ENCODE measurements around the gene FBXL7. TPM values are rescaled to one million over a fixed set of nuclear protein-coding genes. Genes with fewer than 3 reads are reported as not detected.

FBXL7 gene
- total RNA-seq, 1 experiment from 2014 or later, result 5.0 TPM

DNA sequence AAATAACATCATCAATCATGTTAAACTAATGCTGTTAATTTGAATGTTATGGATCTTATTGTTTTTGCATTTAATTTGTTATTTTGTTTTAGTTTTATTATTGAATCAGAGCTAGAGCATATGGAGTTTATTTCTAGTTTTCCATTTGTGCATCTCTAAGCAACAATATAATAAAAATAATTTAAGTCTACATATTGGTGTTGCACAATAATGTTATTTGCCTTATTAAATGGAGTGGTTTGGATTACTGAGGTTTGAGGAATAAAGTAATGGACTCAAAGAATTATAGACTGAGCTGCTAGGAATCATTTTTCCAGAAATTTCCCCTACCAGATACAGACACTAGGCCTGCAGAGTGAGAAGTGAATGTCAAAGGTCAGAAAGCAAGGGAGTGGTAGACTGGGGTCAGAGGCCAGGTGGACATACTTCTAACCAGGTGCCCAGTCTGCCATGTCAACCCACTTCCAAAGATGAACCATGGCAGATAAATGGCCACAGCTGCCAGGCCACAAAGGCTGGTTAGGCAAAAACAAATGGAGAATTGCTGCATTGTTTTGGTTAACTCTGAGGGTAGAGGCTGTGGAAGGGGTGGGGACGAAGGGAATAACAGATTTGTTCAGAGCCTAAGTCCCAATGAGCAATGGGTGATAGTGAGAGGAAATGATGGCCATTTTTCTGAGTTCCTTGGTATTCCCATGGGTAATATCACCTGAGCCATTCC, 113.1 kb downstream of the FBXL7 start:
- no peak for DNase-seq (ENCODE audit: low spot score)

DNA sequence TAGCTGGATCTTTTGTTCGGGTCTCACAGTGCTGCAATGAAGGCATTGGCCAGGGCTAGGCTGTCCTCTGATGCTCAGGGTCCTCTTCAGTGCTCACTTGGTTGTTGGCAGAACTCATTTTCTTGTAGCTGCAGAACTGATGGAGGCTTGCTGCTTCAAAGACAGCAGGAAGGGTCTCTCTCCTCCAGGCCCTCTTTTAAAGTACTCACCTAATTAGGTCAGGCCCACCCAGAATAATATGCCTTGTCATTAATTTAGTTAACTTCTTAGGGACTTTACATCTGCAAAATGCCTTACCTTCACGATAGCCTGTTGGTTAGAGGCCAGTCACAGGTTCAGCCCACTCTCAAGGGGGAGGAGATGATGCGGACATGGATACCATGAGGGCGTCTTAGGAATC, 114.7 kb downstream of the FBXL7 start:
- DNase-seq (ENCODE audit: low spot score), result no peak

DNA sequence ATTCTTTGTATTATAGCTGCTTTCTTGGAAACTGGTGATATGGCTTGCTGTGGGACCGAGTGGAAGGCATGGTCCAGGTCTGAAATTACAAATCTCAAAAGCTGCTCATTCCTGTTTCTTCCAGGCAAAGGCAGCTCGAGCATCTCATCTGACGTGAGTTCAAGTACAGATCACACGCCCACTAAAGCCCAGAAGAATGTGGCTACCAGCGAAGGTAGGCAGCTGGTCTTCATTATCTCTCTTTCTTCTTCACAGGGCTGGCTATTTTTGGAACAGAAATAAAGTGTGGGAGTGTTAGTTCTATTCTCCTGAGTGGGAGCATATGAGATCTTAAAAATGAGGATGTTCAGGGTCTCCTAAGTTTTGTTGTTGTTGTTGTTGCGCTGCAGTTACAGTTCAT, 115.9 kb downstream of the FBXL7 start:
- DNase-seq (ENCODE audit: low spot score), result no peak

DNA sequence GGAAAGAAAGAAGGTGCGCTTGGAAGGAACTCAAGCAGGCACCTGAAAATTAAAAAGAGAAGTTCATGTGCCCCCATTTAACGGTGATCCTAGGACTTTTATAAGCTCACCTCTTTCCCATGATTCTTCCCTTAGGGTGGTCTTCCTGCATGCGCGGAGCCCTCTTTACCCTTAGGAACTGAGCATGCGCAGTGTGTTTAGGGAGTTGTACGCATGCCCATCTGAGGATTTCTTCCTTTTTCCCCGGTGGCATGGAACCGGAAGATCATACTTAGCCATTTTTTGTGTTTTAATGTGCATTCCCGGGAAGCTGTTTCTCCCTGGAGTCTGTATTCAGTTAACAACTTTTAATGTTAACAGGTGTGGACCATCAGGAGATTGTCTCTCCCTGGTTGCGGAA, 119.0 kb downstream of the FBXL7 start:
- DNase-seq (ENCODE audit: low spot score), result no peak

DNA sequence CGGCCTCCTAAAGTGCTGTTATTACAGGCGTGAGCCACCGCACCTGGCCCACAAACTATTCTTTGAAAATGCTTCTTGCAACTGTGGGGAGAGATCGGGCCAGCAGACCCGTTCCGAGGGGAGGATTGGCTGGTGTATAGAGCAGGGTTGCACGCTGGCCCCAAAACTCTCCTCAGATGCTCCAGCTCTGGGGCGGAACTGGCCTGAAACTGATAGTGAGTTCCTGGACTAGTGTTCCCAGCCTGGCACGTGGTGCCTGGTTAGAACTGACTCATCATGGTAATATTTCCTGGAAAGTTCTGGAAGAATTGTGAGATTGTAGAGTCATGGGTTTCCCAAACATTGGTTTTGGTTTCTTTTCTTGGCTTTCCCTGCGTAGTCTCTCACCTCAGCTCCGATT, 120.5 kb downstream of the FBXL7 start:
- peak; percentile 79 for DNase-seq (ENCODE audit: low spot score)

DNA sequence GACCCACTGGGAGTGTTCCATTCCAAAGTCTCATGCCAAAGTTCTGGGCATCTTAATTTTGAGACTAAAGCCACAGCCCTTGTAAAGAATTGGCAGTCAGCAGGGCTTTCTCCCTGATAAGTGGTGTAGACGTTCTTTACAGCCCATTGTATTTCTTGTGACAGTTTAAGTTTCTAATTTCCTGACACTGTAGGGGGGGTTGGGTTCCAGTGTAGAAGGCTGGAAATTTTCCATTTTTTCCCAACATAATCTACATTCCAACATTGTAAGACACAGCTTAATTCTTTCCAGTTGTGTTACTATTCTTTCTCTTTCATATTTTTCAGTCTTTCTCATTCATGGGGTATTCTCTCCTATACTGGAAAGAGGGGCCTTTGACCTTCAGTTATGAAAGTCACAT, 121.1 kb downstream of the FBXL7 start:
- no peak for DNase-seq (ENCODE audit: low spot score)

DNA sequence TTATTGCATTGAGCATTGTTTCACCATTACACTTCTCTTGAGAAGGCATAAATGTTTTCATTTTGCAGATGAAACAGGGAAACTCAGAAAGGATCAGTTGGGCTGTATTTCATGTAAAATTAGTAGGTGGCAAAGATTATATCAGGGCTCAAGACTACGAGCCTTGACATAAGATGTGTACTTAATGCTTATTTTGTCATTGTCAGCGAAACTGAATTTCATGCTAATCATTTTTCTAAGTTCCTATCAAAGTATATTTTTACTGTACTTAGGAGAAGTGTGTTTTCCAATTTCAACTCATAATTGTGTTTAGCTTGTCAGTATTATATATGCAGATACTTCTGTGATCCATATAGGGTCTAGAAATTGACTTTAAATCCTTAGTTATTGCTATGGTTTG, 123.8 kb downstream of the FBXL7 start:
- DNase-seq (ENCODE audit: low spot score), result no peak

DNA sequence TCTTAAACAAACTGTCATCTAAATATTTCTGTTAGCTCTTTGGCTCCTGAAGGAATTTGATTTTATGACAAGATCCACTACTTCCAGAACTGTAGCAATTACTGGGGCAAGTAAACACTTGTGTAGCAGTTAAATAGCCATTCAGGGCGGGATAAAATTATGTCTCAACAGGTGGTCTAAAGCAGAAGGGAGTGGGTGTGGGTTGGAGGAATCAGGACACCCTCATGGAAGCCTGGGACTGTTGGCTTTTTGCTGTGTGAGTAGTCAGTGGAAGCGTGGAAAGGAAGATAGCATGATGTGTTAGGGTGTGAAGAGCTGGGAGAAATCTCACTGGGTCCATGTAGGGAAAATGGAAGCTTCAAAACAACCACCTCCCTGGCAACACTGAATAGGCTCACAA, 127.1 kb downstream of the FBXL7 start:
- no peak for DNase-seq (ENCODE audit: low spot score)

DNA sequence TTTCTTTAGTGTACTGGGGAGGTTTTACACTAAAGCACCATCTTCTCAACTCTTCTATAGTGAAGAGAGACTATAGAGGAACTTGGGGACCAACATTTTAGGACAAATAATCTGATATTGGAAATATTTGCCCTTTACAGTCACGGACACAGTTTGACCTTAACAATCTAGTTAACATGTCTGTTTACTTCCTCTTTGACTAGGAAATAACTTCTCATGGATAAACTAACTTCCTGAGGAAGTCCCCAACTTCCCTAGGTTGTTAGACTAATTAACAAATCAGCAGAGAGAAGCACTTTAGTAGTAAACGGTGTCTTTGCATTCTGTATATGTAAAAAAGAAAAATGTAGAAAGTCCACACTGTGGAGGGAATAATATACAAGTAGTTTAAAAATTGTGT, 127.7 kb downstream of the FBXL7 start:
- DNase-seq (ENCODE audit: low spot score), result no peak

DNA sequence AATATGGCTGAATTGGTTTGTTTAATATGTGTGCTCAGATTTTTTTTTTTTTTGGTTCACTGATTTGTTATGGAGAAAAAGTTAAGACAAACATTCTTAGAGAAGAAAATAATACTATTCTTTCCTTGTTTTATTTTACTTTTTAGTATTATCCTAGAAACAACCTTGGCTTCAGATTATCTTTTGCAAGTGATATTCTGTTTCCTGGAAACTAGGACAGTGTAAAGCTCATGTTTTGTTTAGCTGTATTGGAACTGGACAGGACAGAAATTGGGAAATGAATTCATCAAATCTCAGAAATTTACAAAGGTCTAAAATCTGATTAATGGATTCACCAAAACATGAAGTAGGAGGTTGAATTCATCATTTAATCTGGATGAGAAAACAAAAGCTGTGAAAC, 130.5 kb downstream of the FBXL7 start:
- DNase-seq (ENCODE audit: low spot score), result no peak

DNA sequence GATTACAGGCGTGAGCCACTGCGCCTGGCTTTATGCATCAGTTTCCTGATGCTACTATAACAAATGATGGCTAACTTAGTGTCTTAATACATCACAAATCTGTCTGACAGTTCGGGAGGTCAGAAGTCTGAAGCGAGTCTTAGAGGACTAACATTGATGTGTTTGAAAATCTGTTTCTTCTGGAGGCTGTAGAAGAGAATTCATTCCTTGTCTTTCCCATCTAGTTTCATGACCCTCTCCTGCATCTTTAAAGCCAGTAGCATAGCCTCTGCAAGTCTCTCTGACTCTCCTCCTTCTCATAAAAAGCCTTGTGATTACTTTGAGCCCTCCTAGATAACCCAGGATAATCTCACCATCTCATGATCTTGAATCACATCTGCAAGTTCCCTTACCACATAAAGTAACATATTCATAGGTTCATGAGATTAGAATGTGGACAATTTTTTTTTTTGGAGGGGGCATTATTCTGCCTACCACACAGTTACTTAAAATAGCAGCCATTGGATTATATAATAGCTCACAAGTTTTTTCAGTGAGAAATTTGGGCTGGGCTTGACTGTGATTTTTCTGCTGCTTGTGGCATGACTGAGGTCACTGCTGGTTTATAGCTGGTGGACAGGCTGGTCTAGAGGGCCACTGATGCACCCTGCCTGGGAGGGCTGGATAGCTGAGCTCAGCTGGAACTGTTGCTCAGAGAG, 134.8 kb downstream of the FBXL7 start:
- no peak for DNase-seq (ENCODE audit: low spot score)

DNA sequence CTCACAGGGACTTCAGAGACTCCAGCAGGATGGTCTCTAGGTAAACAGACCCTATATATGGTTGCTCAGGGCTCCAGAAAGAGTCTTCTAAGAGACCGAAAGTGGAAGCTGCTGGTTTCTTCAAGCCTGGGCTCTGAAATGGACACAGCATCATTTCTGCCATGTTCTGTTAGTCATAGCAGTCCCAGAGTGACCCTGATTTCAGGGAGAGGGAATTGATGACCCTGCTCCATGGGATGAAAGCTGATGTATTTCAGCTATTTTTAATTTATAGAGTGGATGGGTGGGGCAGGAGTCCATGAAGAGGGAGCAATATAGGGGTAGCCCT, 135.3 kb downstream of the FBXL7 start:
- DNase-seq (ENCODE audit: low spot score), result no peak

DNA sequence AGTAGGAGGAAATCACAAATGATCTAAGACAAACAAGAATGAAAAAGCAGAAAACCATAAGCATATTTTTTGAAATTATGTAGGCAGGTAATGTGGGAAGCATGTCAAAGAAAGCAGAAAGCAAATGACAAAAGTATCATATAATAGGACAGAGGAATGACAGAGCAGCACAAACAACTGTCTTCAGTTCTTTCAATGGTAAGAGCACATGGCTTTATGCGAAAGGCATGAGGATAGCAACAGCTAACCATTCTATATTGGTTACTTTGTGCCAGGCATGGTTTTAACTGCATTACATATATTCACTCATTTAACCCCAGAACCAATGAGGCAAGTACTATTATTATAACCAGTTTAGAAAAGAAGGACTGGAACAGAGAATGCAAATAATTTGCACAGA, 137.4 kb downstream of the FBXL7 start:
- DNase-seq (ENCODE audit: low spot score), result no peak

DNA sequence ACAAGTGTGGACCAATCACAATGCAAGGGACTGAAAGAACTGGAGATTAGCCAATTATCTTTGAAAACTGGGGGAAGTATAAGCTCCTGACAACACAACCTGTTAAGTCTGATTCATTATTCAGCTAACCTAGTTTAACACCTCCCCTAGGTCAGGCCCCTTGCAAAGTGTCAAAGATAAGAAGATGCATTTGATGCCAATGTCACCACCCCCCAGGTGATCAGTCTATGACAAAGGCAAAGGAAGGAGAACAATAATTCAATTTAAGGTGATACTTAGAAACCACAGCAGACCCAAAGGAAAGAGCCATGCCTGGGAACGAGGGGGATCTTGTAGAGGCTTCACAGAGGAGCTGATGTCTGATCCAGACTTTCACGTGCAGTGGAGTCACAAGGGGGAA, 137.9 kb downstream of the FBXL7 start:
- no peak for DNase-seq (ENCODE audit: low spot score)

DNA sequence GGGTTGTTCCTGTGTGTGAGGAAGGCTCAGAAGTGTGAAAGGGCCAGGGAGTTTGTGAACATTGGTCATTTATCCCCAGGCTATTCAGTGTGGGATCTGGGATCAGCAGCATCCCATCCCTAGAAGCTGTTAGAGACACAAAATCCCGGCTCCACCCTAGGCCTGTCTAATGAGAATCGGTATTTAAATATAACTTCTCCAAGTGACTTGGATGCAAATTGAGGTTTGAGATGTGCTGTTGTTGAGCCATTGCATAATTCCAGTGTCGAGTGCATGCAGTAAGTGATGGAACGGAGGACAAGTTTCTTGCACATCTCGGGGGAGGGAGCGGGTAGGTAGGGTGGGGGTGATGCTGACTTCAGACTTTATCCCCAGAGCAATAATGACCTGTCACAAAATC, 138.3 kb downstream of the FBXL7 start:
- no peak for DNase-seq (ENCODE audit: low spot score)

DNA sequence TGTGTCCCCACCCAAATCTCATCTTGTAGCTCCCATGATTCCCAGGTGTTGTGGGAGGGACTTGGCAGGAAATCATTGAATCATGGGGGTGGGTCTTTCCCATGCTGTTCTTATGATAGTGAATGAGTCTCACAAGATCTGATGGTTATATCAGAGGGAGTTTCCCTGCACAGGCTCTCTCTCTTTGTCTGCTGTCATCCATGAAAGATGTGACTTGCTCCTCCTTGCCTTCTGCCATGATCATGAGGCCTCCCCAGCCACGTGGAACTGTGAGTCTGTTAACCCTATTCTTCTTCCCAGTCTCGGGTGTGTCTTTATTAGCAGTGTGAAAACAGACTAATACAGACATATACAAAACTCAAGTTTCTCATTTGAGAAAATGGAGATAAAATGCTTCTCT, 139.3 kb downstream of the FBXL7 start:
- DNase-seq (ENCODE audit: low spot score), result no peak

DNA sequence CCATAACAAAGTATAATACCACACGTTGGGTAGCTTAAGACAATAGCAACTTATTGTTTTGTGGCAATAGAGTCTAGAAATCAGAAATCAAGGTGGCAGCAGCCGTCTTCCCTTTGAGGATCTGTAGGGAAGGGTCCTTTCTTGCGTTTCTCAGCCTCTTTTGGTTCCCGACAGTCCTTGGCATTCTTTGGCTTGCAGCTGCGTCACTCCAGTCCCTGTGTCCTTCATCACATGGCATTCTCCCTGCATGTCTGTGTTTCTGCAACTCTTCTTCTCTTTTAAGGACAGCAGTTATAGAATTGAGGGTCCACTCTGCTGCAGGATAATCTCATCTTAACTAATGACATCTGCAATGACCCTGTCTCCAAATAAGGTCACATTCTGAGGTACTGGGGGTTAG, 140.1 kb downstream of the FBXL7 start:
- DNase-seq (ENCODE audit: low spot score), result no peak

DNA sequence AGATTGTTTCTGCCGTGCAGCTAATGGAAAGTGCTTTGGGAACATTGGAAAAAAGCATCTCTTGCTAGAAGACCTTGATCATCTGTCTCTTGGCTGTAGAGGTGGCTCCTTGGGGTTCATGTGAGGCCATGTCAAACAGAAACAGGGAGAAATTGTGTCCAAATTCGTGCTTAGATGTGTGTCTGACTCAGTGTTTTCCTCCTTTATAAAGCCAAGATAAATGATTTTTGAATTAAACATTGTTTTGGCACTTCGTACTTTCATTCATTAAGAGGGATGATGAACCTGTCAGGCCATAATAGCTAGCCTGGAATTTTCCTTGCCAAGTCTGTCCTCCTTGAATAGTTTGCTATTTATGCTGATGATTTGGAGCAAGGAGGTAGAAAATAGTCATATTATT, 143.8 kb downstream of the FBXL7 start:
- no peak for DNase-seq (ENCODE audit: low spot score)

DNA sequence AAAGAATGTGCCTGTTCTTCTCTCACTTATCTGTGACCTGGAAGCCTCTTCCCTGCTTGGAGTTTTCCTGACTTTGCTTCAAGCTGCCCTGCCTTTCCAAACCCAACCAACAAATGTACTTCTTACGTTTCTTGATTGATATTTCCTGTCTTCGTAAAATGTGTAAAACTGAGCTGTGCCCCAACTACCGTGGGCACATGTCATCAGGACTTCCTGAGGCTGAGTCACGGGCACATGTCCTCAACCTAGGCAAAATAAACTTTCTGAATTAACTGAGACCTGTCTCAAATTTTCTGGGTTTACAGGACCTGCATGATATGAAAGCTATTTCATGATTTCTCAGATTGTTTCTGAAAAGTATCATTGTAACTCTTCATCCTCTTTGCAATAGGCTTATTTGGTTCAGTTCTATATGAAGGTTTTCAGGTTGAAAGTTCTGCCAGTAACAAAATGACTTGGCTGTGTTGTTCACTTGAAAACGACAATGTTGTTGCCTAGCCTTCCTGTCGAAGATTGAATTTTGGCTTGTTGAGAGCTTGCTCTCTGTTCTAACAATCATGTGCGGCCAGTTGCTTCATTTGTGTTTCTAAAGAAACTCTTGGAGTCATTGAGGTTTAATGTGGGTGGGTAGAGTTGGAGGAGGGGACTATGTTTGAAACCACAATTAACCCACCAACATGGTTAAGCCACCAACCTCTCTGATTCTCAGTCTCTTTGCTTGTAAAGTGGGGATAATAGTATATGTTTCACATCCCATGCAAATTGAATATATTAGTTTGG, 145.6 kb downstream of the FBXL7 start:
- peak; percentile 35 for DNase-seq (ENCODE audit: low spot score)

DNA sequence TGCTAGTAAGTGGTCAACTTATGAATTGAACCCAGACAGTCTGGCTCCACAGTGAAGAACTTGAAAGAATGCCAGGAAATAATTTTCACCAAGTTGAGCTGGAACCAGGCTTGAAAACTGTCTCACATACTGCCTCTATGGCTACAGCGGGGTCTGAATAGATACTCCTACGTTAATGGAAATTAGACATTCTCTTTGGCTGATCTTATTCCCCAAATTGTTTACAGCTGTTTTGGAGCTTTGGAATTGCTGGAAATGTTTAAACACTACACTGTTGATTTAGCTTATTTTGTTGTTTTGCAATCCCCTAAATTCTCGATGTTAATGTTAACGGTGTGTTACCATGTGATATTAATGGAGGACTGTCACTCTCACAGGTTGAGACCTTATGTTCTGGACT, 146.4 kb downstream of the FBXL7 start:
- no peak for DNase-seq (ENCODE audit: low spot score)

DNA sequence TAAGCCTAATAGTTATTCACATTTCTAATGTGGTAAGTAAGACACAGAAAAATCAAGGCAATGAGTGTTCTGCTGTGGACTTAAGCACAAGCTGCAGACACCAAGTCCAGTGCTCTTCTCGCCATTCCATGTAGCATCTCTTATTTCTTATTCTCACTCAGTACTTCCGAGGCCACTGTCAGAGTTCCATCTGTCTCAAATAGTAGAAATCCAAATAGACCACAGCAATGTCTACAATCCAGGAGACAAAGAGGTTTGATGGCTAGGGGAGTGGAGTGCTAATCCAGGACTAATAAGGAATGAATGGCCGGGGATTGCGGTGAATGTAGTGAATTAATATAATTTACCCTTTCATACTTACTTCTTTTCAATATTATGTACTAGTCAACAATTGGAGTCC, 147.3 kb downstream of the FBXL7 start:
- DNase-seq (ENCODE audit: low spot score), result no peak

DNA sequence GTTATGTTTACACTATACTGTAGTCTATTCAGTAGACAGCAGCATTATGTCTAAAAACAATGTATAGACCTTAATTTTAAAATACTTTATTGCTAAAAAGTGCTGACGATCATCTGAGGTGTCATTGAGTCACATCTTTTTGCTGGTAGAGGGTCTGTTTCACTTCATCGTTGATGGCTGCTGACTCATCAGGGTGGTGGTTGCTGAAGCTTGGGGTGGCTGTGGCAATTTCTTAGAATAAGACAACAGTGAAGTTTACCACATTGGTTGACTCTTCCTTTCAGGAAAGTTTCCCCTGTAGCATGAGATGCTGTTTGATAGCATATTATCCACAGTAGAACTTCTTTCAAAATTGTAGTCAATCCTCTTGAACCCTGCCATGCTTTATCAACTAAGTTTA, 150.3 kb downstream of the FBXL7 start:
- no peak for DNase-seq (ENCODE audit: low spot score)

DNA sequence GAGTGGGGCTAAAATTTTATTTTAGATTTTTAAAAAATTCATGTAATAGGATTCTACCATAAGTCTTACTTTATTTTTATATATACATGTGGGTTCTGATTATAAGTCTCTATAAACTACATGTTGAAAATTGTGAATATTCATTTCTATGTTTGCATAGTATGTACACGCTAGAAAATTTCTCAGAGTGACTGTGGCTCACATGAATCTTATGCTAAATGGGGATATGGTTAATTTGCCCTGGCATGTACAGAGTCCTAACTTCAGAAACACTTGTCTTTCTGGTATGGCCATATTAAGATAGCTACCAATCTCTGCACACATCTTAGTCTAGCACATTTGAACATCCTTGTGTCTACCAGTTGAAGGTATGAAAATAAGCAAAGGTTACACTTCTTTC, 154.8 kb downstream of the FBXL7 start:
- no peak for DNase-seq (ENCODE audit: low spot score)
